NCI-H2029 (cell line): ENCODE data around the gene MYRIP.
"Not testable (repeated sequence)": the region's sequence is repeated elsewhere in the genome, so short reads cannot be mapped to it uniquely, and the experiment has no call there.

Experiments
- DNase-seq: peaks from one replicate; lab custom pipeline; 2025; lab: John Stamatoyannopoulos, UW

The MYRIP gene

DNA sequence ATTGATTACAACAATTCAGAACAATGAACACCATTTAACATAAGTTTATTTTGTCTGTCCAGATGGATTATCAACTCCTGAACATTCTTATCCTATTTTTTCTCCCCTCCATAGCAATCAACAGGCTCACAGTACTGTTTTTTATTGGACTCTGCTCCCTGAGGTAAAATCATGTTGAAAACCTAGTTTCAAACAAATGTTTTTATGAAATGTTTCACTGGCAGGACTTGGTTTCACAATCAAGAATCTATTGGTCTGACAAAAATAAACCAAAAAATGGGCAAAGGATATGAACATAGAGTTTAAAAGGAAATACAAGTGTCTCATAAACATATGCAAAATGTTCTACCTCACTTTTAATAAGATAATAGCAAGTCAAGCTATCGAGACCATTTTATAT, 2.6 kb upstream of the MYRIP start:
- DNase-seq: no peak

DNA sequence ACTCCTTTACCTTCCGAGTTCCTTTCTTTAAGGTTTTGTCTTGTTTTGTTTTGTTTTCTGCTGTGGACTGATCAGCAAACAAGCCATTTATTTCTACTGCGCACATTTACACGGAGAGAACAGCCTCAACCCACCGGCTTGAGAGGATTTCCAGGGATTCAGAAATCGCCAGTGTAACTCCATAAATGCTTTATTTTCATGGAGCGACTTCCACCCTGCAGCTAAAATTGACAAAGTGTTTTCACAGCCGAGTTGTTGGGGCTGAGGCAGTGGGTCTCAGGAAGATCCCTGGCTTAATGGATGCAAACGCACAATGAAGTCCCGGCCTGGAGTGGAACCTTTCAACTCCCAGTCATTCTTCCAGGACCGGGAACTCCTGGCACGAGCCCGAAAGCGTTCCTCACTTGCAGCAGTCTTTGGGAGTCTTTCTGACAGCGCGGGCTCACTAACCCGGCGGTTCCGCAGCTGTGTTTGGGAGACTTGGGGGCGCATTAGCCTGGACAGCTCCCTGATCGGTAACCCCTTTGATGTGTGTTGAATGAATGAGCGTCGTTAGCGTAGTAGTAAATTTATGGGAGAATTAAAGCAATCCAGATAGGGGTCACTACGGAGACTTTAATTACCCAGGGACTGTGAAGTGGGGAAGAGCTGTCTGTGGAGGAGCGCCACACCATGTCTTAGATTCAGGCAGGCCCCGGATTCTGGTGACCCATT, 785 bp upstream of the MYRIP start:
- DNase-seq: no peak

DNA sequence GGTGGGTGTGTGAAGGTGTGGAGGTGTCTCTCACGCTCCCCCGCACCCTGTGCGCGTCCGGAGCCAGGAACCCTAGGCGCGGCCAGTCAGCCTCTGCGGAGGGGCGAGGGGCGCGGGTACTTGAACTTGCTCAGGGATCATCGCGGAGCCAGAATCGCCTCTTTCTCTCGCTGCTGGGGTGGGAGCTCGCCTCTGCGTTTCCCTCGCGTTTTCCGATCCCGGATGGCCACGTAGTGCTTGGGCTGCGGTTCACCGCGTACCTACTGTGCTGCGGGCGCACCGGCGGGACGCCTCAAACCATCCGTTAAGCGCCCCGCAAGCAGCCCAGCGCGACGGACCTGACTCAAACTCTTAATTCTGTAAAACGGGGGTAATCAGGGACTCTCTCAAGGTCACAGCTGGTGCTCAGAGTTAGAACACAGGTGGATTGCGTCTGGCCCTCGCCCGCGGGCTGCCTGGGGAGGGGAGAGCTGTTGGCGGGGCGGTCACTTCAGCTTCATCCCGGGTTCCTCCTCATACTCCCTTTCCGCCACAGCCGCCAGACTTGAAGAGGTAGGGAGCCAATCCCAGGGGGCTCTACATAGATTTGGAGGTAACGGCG, 686 bp downstream of the MYRIP start:
- no peak for DNase-seq

DNA sequence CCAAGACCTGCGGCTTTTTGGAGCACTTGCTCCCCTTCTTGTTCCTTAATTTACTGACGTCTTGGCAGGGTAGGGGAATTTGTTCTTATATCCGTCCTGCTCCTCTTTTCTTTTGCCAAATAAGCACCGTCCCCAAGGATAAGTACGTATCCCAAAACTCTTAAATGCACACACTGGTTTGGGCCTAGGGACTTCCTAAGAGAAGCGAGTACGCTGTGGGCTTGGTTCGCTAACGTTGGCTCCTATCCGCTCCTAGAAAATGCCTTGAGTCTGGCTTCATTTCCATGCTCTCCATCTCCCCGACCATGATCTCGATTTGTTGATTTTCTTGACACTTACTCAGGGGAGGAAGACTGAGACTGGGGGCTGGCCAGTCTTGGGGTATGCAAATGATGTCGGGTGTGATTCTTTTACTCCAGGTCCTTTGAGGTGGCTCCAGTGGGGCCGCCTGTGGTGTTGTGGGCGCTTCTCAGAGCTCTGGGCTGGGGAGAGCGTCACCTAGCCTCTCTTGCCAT, 1.3 kb downstream of the MYRIP start:
- no peak for DNase-seq

DNA sequence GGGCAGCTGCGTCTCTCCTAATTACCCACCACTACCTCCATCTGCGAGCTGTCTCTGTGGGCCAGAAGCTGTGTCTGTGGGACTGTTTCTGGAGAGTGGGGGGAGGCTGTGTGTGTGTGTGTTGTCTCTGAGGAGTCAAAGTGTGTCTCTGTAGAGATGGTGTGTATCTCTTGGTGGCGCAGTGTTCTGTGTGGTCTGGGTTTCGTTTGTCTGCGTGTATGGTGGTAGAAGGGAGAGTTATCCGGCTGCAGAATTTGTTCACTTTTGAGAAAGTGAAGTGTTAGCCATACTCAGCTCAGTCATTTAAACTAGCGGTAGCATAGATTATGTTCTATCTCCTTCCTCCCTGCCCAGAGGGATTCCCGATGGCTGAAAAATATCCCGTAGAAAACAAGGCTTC, 2.2 kb downstream of the MYRIP start:
- no peak for DNase-seq

DNA sequence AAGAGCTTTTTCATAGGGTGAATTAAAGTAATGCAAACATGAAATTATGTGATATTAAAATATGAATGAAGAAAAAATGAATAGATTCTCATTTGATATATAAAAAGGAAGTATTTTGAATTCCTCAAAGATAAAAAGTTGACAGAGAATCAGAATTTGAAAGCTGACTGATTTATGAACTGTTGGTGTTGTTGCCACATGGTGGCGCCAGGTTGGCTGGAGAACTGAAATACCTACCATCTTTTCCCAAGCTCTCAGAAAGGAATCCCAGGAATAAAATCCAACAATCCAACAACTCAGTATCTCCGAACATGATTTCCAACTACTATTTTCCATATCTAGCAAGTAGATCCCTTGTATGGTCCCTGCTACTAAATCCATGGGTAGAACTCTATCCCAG, 3.1 kb downstream of the MYRIP start:
- DNase-seq: no peak

DNA sequence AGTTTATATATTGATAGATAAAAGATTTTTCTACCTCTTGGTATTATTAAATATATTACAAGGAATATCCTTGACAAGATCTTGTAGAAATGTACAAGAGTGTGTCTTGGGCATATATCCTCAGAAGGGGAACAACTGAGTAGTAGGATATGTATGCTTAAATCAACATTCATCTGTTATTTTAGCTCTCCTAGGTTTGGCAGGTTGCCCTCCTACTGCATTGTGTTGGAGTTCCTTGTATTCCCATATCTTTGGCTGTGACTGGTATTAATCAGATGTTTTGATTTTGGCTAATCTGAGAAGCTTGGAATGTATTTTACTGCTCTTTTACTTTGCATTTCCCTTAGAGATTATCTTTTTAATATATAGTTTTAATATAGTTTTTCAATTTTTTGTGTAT, 4.6 kb downstream of the MYRIP start:
- DNase-seq: peak; percentile 85

DNA sequence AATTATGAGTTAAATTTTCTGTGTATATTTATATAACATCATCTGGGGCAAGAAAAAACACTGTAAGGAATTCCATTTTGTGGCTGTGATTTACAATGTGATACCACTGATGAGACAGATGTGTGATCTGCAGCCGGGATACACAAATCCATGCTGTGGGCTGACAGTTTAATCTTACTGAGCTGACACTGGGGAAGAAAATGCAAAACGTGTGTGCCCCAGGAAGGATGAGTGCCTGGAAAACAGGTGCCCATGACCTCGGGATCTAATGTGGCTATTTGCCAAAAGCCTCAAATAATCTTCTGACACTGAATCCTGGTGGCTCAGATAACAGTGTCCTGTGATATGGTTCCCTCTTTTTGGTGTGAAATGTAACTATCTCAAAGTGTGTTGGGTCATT, 10.5 kb downstream of the MYRIP start:
- no peak for DNase-seq

DNA sequence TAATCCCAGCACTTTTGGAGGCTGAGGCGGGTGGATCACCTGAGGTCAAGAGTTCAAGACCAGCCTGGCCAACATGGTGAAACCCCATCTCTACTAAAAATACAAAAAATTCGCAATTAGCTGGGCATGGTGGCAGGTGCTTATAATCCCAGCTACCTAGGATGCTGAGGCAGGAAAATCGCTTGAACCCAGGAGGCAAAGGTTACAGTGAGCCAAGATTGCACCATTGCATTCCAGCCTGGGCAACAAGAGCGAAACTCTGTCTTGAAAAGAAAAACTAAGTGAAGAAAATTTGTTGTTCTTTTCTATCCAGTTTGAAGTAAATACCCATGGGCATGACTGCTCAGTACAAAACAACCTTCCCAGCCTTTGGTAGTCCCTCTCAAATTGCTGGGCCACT, 24.4 kb downstream of the MYRIP start:
- DNase-seq: not testable (repeated sequence)

DNA sequence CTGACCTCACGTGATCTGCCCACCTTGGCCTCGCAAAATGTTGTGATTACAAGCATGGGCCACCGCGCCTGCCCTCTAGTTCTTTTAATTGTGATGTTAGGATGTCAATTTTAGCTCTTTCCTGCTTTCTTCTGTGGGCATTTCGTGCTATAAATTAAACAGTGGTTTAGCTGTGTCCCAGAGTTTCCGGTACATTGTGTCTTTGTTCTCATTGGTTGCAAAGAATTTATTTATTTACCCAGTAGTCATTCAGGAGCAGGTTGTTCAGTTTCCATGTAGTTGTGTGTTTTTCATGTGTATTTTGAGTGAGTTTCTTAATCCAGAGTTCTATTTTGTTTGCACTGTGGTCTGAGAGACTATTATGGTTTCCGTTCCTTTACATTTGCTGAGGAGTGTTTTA, 30.1 kb downstream of the MYRIP start:
- DNase-seq: no peak

DNA sequence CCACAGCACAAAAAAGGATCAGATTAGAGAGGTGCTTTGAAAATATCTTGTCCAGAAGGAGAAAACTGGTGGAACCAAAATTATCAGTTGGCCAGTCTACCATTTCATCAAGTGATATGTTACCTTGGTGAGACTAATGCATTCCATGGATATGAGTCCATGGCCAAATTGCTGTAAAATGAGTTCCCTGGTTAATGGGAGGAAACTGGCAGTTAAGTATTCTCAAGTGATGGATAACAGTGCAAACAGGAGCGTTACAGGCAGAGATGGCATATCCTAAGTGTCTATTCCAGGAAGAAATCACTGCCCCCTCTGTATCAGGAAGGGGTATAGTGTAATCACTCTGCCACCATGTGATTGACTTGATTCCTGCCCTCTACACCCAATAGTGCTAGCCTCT, 34.0 kb downstream of the MYRIP start:
- DNase-seq: no peak

DNA sequence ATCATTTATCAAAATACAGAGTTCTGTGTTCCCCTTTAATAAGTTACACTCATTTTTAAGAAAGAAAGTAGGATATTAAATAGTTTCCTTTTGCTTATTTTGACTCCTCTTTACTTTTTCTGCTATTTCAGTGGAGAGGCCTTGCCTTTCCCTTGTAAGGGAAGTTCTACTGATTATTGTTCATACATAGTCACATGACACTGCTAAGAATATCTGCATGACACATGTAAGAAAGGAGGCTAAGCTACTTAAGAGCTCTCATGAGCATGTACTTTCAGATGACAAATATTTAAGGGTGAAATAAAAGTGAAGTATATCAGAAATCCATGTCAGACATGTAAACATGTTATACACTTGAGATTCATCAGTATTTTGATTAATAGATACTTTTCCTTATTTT, 39.0 kb downstream of the MYRIP start:
- no peak for DNase-seq

DNA sequence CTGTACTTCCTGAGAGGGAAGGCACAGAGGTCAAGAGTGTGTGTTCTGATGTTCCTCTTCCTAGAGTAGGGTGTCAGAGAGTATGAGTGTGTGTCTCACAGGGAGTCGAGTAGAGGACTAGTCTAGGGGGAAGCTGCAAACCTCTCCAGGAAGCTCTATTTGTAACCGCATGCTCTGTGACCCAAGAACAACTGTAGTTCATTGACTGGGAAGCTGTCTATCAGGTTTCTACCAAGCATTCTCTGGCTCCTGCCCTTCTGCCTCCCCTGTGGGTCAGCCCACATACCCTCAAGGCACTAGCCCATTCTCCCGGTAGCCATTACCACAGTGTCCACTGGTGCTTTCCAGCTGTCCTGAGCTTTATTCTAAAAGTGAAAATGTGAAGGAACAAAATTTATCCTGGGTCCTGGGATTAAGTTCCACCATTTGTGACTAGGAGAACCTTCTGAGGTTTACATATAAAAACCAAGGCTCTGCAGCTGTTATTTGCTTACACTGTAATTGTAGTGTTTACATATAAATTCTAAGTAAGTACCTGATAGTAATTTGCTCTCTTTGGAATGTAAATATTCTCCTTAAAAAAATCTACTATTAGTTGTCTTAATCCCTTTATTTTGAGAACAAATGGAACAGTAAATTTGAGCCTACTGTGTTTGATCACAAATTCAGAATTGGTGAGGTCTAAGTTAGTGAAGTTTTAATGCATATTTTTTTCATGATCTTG, 40.7 kb downstream of the MYRIP start:
- peak; percentile 78 for DNase-seq

DNA sequence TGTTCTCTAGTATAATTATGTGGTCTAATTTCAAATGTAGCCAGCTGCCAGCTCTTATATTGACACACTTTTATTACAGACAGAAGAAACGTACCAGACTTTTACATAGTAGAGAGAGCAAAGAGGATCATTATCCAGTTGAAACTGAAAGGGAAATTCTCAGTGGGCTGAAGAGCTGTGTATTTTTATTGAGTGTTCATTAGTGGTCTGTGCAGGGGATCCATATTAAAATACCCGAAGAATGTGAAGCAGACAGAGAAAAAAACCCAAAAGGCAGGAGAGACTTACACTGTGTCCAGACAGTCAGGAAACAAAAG, 41.3 kb downstream of the MYRIP start:
- DNase-seq: peak; percentile 43

DNA sequence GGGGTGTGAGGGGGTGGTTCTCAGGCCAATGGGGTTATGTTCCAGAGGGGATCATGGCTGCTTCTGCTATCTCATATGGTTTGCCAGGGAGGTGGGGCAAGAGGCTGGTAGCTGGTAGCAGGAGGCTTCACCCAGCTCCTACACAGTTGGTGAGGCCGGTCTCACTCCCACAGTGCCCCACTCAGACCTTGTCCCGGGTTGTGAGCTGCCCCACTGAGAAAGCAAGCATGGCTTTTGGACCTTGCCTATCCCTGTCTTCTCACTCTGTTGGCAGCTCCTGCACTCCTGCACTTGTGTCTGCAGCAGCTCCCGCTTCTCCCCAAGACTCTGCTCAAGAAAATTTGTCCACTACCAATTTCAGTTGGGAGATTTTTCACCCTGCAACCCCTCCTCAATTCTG, 46.1 kb downstream of the MYRIP start:
- DNase-seq: no peak

DNA sequence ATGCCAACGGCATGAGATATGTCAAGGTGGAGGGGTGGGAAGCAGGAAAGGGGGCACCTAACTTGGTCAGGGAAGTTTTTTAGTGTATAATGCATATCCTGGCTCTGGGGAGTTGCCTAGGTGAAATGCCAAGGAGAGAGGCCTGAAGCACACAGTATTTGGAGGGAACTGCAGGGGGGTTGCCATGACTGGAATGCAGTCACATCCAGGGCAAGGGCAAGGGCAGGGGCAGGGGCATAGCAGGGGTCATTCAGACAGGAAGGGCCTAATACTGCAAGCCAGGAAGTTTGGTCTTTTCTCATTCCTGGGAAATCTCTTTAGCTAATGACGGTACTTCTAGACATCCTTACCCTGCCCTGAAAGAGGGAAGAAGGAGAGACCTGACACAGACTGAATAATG, 60.5 kb downstream of the MYRIP start:
- no peak for DNase-seq

DNA sequence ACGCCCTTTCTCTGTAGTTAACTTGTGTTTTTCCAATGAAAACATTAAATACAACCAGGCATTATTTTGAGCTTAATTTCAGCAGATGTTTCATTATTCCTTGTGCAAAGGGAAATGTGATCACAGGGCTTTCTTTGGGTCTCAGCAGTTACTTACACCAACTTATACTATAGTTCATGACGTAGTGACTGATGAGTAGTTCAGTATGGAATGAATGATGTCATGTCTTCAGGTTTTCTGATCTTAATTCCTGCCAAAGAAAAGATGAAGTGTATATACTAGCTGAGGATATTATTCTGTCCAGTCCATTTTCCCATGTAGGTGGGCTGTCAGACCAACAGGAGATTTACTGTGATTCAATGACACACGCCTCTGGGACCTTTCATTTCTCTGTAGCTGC, 61.3 kb downstream of the MYRIP start:
- DNase-seq: no peak

DNA sequence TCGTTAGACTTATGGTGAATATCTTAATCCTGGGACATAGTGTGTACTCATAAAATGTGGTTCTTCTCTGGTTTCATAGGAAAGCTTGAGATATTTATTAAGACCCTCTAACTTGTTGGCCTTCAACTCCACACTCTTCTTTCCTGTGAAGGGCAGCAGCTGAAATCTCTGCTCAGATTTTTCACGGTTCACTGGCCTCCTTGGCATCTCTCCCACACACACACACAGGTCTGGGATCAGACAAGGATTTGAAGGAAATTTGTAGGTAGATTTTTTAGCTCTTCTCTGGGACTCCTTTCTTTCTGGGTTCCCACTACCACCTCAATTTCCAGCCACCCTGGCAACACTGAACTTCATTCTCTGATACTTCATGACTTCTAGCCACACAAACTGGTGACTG, 70.2 kb downstream of the MYRIP start:
- DNase-seq: peak; percentile 7

DNA sequence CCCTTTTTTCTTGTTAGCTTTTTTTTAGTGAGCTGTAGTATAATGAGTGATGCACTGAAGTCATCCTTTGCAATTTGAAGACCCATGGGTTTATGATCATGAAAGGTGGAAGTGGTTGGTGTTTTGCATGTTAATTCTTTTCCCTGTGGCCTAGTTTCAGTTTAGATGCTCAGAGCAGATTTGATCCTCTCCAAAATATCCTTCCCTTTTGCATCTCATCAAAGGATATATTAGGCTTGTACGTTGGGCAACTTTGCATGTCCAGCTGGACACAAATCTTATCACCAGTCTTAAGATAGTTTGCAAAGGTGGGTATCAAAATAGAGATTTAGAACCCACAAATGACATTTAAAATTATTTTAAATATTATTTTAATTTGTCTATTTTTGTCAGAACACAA, 72.7 kb downstream of the MYRIP start:
- DNase-seq: no peak

DNA sequence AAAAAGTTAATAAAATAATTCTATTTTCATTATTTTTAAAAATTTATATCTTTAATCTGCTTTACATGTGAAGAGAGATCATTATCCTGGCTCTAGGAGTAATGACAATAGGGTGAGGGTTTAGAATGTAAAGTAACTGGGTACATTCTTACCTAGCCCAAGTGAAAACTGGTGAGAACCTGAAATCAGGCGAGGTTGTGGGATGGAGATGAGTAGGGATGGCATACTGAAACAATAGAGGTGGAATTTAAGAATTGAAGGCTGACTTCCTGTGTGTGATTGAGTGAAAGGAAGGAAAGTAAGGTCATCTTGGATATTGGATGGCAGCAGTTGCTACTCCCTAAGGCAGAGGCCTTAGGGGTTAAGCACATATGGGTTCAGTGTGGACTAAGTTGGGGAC, 82.7 kb downstream of the MYRIP start:
- no peak for DNase-seq

DNA sequence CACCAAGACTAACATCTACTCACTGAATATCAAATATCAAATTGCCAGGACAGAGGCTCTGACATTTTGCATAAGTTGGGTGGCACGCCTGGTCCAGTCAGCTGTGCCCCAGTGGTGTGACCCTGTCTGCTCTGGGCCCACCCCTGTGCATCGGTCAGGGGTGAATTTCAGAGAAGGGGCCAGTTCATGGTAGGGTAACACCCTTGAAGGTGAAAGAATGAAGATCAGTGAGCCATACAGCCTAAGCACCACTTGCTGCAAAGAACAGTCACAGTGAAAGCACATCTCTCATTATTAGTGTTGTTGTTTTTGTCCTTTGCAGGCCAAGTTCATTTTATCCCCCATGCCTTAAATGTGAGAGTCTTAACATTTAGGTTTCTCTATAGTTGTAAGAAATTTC, 86.8 kb downstream of the MYRIP start:
- DNase-seq: no peak

DNA sequence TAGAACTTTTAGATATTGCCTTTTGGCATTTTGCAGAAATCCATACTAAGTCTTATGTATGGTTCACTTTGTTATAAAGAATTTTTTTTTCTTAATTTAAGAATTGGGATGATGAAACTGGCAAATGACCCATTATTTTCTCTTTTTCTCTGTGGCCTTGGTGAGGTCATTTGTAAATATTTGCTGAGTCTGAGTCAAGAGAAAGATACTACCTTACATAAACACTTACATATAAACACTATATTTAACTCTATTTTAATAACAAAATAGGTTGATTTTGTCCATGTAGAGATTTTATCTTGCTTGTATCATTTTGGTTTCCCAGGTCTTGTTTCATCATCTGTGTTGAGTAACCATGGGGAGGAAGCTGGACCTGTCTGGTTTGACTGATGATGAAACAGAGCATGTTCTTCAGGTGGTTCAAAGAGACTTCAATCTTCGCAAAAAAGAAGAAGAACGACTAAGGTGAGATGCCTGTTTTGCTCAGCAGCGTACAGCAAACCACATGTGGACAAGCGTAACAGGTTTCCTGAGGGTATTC, 91.1 kb downstream of the MYRIP start:
- no peak for DNase-seq

DNA sequence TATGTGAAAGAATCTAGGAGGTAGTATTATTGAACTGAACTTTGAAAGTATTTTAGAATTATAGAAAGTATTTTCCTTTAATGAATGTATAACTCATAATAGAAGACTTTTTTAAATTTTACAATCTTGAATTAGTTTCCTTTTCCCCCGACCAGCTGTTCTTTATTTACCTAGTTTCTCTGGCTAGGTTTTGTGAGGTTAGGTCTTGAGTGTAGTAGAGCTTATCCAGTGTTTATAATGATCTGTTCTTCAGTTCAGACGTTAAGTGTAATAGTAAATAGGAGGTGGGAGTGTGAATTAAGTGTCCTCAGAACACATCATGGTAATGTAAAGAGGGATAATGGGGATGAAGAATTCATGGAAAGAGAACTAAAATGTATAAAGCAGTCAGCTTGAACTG, 93.8 kb downstream of the MYRIP start:
- DNase-seq: peak; percentile 36
